ENCODE data around the gene ZNF354C. TPM values are rescaled to one million over a fixed set of nuclear protein-coding genes. Genes with fewer than 3 reads are reported as not detected.

ZNF354C gene
- total RNA-seq, 1 donor from 2014 or later, result 11.4 TPM

DNA sequence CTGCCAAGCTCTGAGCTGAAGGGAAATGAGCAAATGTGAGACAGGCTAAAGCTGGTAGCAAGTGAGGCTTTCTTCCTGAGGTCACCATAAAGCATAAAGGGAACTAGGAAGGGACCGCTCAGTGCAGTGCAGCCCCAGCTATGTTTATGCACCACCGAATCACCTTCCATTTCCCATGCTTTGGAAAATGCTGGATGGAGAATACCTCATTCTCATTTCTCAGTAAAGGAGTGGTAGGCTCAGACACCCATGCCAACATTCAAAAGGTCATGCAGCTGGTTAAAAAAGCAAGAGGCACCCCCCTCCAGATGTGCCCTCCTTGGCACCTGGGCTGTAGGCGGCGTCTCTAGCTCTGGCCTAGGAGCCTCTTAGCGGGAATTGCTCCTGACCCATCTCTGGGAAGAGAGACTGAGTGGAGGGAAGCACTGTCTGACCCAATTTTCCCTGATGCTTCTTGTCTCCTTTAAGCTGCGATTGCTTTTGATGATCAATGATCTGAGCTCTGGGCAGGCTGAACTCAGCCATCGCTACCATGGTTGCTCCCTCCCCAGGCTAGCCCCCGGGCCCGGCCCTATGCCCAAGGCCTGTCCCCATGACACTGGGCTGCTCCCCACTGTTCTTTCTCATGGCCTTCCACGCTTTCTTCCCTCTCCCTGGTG lies 58.7 kb downstream of the ZNF354C start:
- no peaks in the 10 kb centered on the region for H3K4me1 Mint-ChIP-seq (ENCODE audit: low read depth, unreplicated experiment)
- no peak overlapping the region for H3K4me3 Mint-ChIP-seq (ENCODE audit: unreplicated experiment)
- peaks cover 22% of the 10 kb centered on the region for H3K36me3 Mint-ChIP-seq (ENCODE audit: unreplicated experiment)
- H3K9me3 Mint-ChIP-seq (ENCODE audit: unreplicated experiment), result peaks cover 13% of the 10 kb centered on the region
- TF ChIP-seq, protein P1, sequence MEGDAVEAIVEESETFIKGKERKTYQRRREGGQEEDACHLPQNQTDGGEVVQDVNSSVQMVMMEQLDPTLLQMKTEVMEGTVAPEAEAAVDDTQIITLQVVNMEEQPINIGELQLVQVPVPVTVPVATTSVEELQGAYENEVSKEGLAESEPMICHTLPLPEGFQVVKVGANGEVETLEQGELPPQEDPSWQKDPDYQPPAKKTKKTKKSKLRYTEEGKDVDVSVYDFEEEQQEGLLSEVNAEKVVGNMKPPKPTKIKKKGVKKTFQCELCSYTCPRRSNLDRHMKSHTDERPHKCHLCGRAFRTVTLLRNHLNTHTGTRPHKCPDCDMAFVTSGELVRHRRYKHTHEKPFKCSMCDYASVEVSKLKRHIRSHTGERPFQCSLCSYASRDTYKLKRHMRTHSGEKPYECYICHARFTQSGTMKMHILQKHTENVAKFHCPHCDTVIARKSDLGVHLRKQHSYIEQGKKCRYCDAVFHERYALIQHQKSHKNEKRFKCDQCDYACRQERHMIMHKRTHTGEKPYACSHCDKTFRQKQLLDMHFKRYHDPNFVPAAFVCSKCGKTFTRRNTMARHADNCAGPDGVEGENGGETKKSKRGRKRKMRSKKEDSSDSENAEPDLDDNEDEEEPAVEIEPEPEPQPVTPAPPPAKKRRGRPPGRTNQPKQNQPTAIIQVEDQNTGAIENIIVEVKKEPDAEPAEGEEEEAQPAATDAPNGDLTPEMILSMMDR (IDR thresholded peaks at IDR 0.05; ENCODE audit: partially characterized antibody, unreplicated experiment), result no peak
- H3K27me3 Mint-ChIP-seq (ENCODE audit: unreplicated experiment), result peaks cover 6% of the 10 kb centered on the region
- H3K27ac Mint-ChIP-seq (ENCODE audit: unreplicated experiment), result no peak overlapping the region
- DNase-seq, result no peak

DNA sequence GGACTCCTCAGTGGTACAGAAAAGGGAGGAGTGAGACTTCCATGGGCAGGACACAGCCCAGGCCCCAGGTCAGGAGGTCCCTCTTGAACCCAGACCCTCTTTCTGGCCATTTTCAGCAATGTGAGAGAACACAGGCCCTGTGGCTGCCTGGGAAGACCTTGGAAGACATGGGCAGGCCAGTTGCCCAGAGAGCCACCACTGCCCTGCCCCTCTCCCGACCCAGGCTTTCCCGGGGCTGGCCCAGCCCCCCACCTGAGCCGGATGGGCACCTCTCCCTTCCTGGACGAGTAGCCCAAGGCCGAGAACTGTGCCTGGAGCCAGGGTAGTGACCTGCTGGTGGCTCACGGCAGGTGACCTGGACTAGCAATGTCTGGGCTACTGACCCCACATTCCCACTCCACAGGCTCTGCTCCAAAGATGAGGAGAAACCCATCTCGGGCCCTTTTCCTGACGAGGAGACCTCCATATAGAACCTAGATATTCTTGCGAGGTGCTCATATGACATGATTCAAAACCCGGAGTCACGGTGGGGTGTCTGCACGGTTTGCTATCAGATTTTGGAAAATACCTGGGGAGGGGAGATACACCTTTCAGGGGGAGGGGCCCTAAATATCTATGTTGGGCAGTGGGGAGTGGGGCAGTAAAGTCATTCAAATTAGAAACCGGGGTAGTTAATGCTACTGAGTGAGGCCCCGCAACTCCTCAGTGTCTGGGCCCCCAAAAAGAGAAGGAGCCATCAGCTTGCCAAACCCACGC lies 59.4 kb downstream of the ZNF354C start:
- TF ChIP-seq, protein P1 (IDR thresholded peaks at IDR 0.05; ENCODE audit: partially characterized antibody, unreplicated experiment), result no peak
- H3K4me3 Mint-ChIP-seq (ENCODE audit: unreplicated experiment), result no peak overlapping the region
- no peak for DNase-seq
- peaks cover 17% of the 10 kb centered on the region for H3K36me3 Mint-ChIP-seq (ENCODE audit: unreplicated experiment)
- H3K27me3 Mint-ChIP-seq (ENCODE audit: unreplicated experiment), result peaks cover 6% of the 10 kb centered on the region
- no peaks in the 10 kb centered on the region for H3K4me1 Mint-ChIP-seq (ENCODE audit: low read depth, unreplicated experiment)
- peaks cover 10% of the 10 kb centered on the region for H3K9me3 Mint-ChIP-seq (ENCODE audit: unreplicated experiment)
- H3K27ac Mint-ChIP-seq (ENCODE audit: unreplicated experiment), result no peak overlapping the region

DNA sequence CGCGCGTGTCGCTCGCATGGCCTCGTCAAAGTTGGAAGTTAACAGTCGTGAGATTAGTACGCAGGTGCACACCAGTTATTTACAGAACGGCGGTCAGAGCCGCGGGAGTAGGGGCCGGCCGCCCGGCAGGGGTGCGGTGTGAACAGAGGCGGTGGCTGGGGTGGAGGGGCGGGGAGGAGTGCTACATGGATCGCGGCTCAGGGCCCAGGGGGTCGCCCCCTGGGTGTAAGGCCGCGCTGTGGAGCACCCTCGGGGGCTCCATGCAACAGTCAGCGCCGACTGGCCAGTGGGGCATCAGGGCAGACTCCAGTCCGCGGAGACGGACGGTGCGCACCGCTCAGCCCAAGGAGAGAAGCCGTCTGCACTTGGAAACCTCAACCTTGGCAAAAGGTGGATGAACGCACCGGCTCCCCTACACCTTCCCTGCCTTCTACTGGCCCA lies 60.3 kb downstream of the ZNF354C start:
- H3K36me3 Mint-ChIP-seq (ENCODE audit: unreplicated experiment), result peaks cover 9% of the 10 kb centered on the region
- peaks cover 4% of the 10 kb centered on the region for H3K9me3 Mint-ChIP-seq (ENCODE audit: unreplicated experiment)
- peaks cover 4% of the 10 kb centered on the region for H3K27me3 Mint-ChIP-seq (ENCODE audit: unreplicated experiment)
- H3K4me1 Mint-ChIP-seq (ENCODE audit: low read depth, unreplicated experiment), result no peaks in the 10 kb centered on the region
- H3K27ac Mint-ChIP-seq (ENCODE audit: unreplicated experiment), result no peak overlapping the region
- DNase-seq, result no peak
- H3K4me3 Mint-ChIP-seq (ENCODE audit: unreplicated experiment), result no peak overlapping the region
- TF ChIP-seq, protein P1 (IDR thresholded peaks at IDR 0.05; ENCODE audit: partially characterized antibody, unreplicated experiment), result no peak

DNA sequence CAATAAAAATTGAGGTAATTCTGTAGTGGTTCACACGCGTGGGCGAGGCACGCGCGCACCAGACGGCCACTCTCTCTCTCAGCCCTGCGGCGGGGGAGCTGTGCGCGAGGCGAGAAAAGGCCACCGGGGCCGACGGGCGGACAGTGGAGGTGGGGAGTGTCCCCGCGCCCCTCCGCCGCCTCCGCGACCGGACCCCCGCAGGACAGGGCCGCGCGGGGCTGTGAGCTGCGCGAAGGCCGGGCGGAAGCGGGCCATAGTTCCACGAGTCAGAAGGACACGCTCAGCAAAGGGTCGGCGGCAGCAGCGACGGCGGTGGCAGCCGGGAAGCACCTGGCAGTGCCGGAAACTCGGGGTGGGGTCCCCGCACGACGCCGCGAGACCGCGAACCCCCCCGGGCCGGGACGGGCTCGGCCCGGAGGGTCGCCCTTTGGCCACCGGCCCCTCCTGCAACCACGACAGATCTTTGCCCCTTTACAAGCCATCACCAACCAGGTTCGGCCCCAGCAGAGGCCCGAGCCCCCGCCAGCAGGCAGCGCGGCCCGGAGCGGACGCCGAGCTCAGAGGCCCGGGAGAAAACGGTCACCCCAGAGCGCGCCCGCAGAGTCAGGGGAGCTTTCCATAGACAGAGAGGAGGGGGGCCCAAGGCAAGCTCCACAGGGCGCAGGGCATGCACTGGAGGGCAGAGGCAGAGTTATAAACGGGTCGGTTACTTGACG lies 60.9 kb downstream of the ZNF354C start:
- Mint-ChIP-seq H3K9me3 (ENCODE audit: unreplicated experiment) (peaks cover 4% of the 10 kb centered on the region), H3K36me3 (ENCODE audit: unreplicated experiment) (peaks cover 7% of the 10 kb centered on the region)
- DNase-seq, result no peak

More for the DNA sequence above, 60.9 kb downstream of the ZNF354C start:
- H3K4me1 Mint-ChIP-seq (ENCODE audit: low read depth, unreplicated experiment), result no peaks in the 10 kb centered on the region
- no peak overlapping the region for H3K4me3 Mint-ChIP-seq (ENCODE audit: unreplicated experiment)
- TF ChIP-seq, protein P1 (IDR thresholded peaks at IDR 0.05; ENCODE audit: partially characterized antibody, unreplicated experiment), result no peak
- peaks cover 4% of the 10 kb centered on the region for H3K27me3 Mint-ChIP-seq (ENCODE audit: unreplicated experiment)
- H3K27ac Mint-ChIP-seq (ENCODE audit: unreplicated experiment), result no peak overlapping the region
